ES-I3 (cell line): ENCODE measurements around the gene CCDC127.
"Not testable (repeated sequence)": the region's sequence is repeated elsewhere in the genome, so short reads cannot be mapped to it uniquely, and the experiment has no call there.

Source experiments
- H3K36me3 ChIP-seq: 2 replicates; pipeline ENCODE4 v1.6.1; 2013; ENCODE audit warnings: mild to moderate bottlenecking, low read length, control low read depth, moderate library complexity; ENCODE audit not compliant: insufficient read depth
- H3K4me1 ChIP-seq: 2 replicates; pipeline ENCODE4 v1.6.1; 2013; ENCODE audit warnings: mild to moderate bottlenecking, control low read depth, low read length; ENCODE audit not compliant: insufficient read depth
- H3K9ac ChIP-seq: 2 replicates; pipeline ENCODE4 v1.6.1; 2013; ENCODE audit warnings: low read depth, mild to moderate bottlenecking, low read length, moderate library complexity
- H3K9me3 ChIP-seq: 2 replicates; pipeline ENCODE4 v1.6.1; 2013; ENCODE audit warnings: mild to moderate bottlenecking, low read length, moderate library complexity; ENCODE audit not compliant: control insufficient read depth, insufficient read depth

Gene CCDC127

GRCh38 chr5:203246-203930 is 14.6 kb downstream of the CCDC127 start:
- Histone ChIP-seq H3K36me3 (peaks cover 12% of the 10 kb centered on the region), H3K9ac (no peak overlapping the region), H3K9me3 (no peaks in the 10 kb centered on the region), H3K4me1 (no peaks in the 10 kb centered on the region)

DNA sequence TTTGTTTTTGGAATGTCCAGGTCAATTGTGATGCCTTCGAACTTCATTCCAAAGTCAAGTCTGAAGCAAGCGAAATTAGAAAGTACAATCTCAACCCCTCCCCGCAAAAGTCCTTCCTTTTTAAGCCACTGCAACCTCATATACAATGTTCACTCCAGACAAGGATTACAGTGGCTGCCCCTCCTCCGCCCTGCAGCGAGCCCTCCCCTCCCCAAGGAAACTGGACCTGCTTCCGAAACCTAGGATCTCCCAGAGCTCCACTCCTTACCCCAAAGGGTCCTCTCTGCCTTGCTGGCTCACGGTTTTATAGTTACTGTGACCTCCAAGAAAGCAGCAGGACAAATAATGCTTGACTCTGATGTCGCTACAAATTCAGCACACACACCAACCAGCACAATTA is 16.3 kb downstream of the CCDC127 start:
- no peaks in the 10 kb centered on the region for H3K9me3 ChIP-seq
- H3K9ac ChIP-seq = no peak overlapping the region
- no peaks in the 10 kb centered on the region for H3K4me1 ChIP-seq
- H3K36me3 ChIP-seq = peaks cover 12% of the 10 kb centered on the region

GRCh38 chr5:200985-201384 is 17.0 kb downstream of the CCDC127 start:
- Histone ChIP-seq H3K4me1 (no peaks in the 10 kb centered on the region), H3K36me3 (peaks cover 12% of the 10 kb centered on the region), H3K9me3 (no peaks in the 10 kb centered on the region), H3K9ac (no peak overlapping the region)

- Histone ChIP-seq H3K9ac (no peak overlapping the region), H3K36me3 (peaks cover 9% of the 10 kb centered on the region), H3K4me1 (no peaks in the 10 kb centered on the region), H3K9me3 (no peaks in the 10 kb centered on the region)
These were observed 17.9 kb downstream of the CCDC127 start for GRCh38 chr5:199950-200645.

GRCh38 chr5:199197-199949 is 18.6 kb downstream of the CCDC127 start:
- Histone ChIP-seq H3K9me3 (no peaks in the 10 kb centered on the region), H3K36me3 (peaks cover 5% of the 10 kb centered on the region; the same call in 1 of the 2 replicates), H3K9ac (no peak overlapping the region), H3K4me1 (no peaks in the 10 kb centered on the region)

DNA sequence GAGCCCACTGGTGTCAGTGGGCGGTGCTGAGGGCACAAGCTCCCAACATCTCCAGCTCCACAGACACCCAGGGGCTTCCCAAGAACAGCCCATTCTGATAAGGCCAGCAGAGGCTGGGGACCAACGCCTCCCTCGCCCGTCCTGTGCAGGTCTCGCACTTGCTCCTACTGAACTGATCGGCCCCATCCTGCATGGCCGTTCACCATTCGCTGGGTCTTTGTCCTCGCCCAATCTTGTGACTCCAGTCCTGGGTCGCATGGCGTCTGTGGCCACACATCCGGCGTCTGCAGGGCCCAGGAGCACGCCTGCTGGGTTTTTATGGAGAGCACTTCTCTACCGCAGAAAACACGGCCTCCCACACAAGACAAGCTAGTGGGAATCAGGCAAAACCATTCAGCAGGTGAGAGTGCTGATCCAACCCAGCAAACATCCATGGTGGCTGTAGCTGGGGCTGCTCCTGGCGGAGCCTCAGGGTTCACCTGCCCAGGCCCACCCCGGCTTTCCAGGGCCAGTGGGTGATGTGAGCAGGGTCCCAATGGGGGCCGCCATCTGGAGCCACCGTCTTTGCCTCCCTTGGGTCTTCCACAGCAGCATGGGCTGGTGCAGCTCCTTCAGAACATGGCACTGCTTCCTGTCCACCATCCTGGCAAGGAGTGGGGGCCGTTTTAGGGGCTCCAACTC is 19.3 kb downstream of the CCDC127 start:
- no peaks in the 10 kb centered on the region for H3K9me3 ChIP-seq
- H3K4me1 ChIP-seq = no peaks in the 10 kb centered on the region
- no peak overlapping the region for H3K9ac ChIP-seq
- no peaks in the 10 kb centered on the region for H3K36me3 ChIP-seq

GRCh38 chr5:197892-198489 is 20.0 kb downstream of the CCDC127 start:
- Histone ChIP-seq H3K9me3 (no peaks in the 10 kb centered on the region), H3K9ac (no peak overlapping the region), H3K36me3 (no peaks in the 10 kb centered on the region), H3K4me1 (no peaks in the 10 kb centered on the region)

GRCh38 chr5:197031-197430 is 20.9 kb downstream of the CCDC127 start:
- H3K9me3 ChIP-seq, H3K4me1 ChIP-seq, H3K9ac ChIP-seq, H3K36me3 ChIP-seq: not testable (repeated sequence)

GRCh38 chr5:196350-196749 is 21.6 kb downstream of the CCDC127 start:
- Histone ChIP-seq H3K9ac (no peak overlapping the region), H3K9me3 (no peaks in the 10 kb centered on the region), H3K4me1 (no peaks in the 10 kb centered on the region), H3K36me3 (no peaks in the 10 kb centered on the region)

- no peaks in the 10 kb centered on the region for H3K36me3 ChIP-seq
- no peak overlapping the region for H3K9ac ChIP-seq
- no peaks in the 10 kb centered on the region for H3K9me3 ChIP-seq
- no peaks in the 10 kb centered on the region for H3K4me1 ChIP-seq
These were observed 22.4 kb downstream of the CCDC127 start for GRCh38 chr5:195401-196160.

GRCh38 chr5:194603-195209 is 23.2 kb downstream of the CCDC127 start:
- Histone ChIP-seq H3K9ac (no peak overlapping the region), H3K36me3 (no peaks in the 10 kb centered on the region), H3K4me1 (no peaks in the 10 kb centered on the region), H3K9me3 (no peaks in the 10 kb centered on the region)

DNA sequence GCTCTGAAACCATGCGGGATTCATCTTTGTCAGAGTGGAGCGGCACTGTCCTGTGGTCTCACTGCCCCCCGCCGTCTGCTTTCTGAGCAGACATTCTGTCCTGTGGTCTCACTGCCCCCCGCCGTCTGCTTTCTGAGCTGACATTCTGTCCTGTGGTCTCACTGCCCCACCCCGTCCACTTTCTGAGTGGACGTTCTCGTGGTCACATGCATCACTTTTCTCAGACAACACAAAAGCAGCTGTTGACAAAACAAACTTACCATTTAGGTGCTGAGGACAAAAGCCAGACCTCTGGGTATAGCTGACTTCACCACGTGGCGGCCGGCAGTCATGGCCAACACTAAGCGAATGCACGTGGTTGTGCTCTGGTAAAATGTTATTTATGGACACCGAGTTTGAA is 23.9 kb downstream of the CCDC127 start:
- no peak overlapping the region for H3K9ac ChIP-seq
- no peaks in the 10 kb centered on the region for H3K36me3 ChIP-seq
- no peaks in the 10 kb centered on the region for H3K4me1 ChIP-seq
- H3K9me3 ChIP-seq = no peaks in the 10 kb centered on the region
